H1 (cell line): ENCODE measurements around the gene YEATS4. TPM values are rescaled to one million over a fixed set of nuclear protein-coding genes. Genes with fewer than 3 reads are reported as not detected.

Experiments used
- CTCF ChIA-PET: fragments of 300-600 bp; sonication (Branson Sonifier 250); formaldehyde crosslinking; loops from one replicate; lab custom pipeline; 2021; ENCODE audit not compliant: partially characterized antibody; lab: Charles Lee
- POLR2A ChIA-PET: fragments of 300-600 bp; sonication (Branson Sonifier 250); formaldehyde crosslinking; loops from one replicate; lab custom pipeline; 2021; ENCODE audit warnings: inconsistent platforms; ENCODE audit not compliant: partially characterized antibody; lab: Charles Lee
- DNase-seq, 2 experiments: peaks; one replicate each; pipeline versions ENCODE4 v3.0.0 to v3.0.0-alpha.2; 2010 to 2022; ENCODE audit warnings: low spot score in 2 of 2, low read depth in 1 of 2, mixed read lengths in 1 of 2
- FAIRE-seq: peaks from 2 replicates; lab custom pipeline; 2011; peaks lifted over from hg19 to GRCh38; lab: Jason Lieb, UNC
- H2AFZ ChIP-seq: 2 replicates; pipeline ENCODE4 v1.8.1; 2012; ENCODE audit warnings: low read length, inconsistent platforms
- H2AK5ac ChIP-seq: 2 replicates; pipeline ENCODE4 v1.6.1; 2013; ENCODE audit warnings: low read depth, low read length
- H2BK120ac ChIP-seq: replicated peaks from 2 replicates; pipeline ENCODE3; 2013; ENCODE audit warnings: low read depth, low read length, inconsistent platforms
- H2BK12ac ChIP-seq: 2 replicates; pipeline ENCODE4 v1.6.1; 2013; ENCODE audit warnings: low read depth, low read length
- H2BK15ac ChIP-seq: 2 replicates; pipeline ENCODE4 v1.6.1; 2013; ENCODE audit warnings: low read length
- H2BK20ac ChIP-seq: 2 replicates; pipeline ENCODE4 v1.6.1; 2013; ENCODE audit warnings: low read length
- H2BK5ac ChIP-seq: 2 replicates; pipeline ENCODE4 v1.6.1; 2013; ENCODE audit warnings: low read depth, low read length
- H3K14ac ChIP-seq: 2 replicates; pipeline ENCODE4 v1.6.1; 2013; ENCODE audit warnings: inconsistent platforms; ENCODE audit not compliant: insufficient read length
- H3K18ac ChIP-seq: 2 replicates; pipeline ENCODE4 v1.6.1; 2013; ENCODE audit warnings: low read length; ENCODE audit errors: extremely low read depth
- H3K23ac ChIP-seq: 2 replicates; pipeline ENCODE4 v1.6.1; 2013; ENCODE audit warnings: inconsistent platforms; ENCODE audit not compliant: insufficient read length
- H3K23me2 ChIP-seq: 2 replicates; pipeline ENCODE4 v1.6.1; 2013; ENCODE audit warnings: low read depth, low read length
- H3K27ac ChIP-seq: 2 replicates; pipeline ENCODE4 v1.6.1; 2011; ENCODE audit warnings: low read depth, low read length, inconsistent platforms
- H3K27me3 ChIP-seq, 4 experiments: replicated peaks in 1 of 4; 1 replicate in 1 of 4; 2 replicates in 3 of 4; pipeline versions ENCODE4 v1.6.1 to v1.8.1; 2011 to 2013; ENCODE audit warnings: low read length in 3 of 4, mild to moderate bottlenecking in 3 of 4, inconsistent platforms in 2 of 4, mixed read lengths in 2 of 4, moderate library complexity in 1 of 4; ENCODE audit not compliant: control insufficient read depth in 3 of 4, insufficient read depth in 3 of 4; ENCODE audit errors: extremely low read depth in 1 of 4
- H3K36me3 ChIP-seq, 4 experiments: 2 replicates each; pipeline versions ENCODE4 v1.6.1 to v1.8.1; 2011 to 2013; ENCODE audit warnings: mild to moderate bottlenecking in 4 of 4, low read length in 3 of 4, moderate library complexity in 2 of 4, control low read depth in 1 of 4, inconsistent platforms in 1 of 4; ENCODE audit not compliant: insufficient read depth in 4 of 4, control insufficient read depth in 2 of 4
- H3K4ac ChIP-seq: replicated peaks from 2 replicates; pipeline ENCODE3; 2013; ENCODE audit warnings: low read length, low read depth, mixed read lengths, inconsistent platforms; ENCODE audit not compliant: insufficient read length
- H3K4me1 ChIP-seq, 4 experiments: replicated peaks in 1 of 4; 1 replicate in 1 of 4; 2 replicates in 3 of 4; pipeline versions ENCODE4 v1.6.1 to v1.8.1; 2011 to 2013; ENCODE audit warnings: low read length in 3 of 4, inconsistent platforms in 2 of 4, mixed read lengths in 1 of 4; ENCODE audit not compliant: insufficient read depth in 4 of 4, control insufficient read depth in 3 of 4
- H3K4me2 ChIP-seq, 2 experiments: 2 replicates each; pipeline versions ENCODE4 v1.6.1 to v1.8.1; 2011 to 2013; ENCODE audit warnings: low read depth in 2 of 2, low read length in 2 of 2, control low read depth in 1 of 2, inconsistent platforms in 1 of 2, mild to moderate bottlenecking in 1 of 2; ENCODE audit not compliant: insufficient read depth in 1 of 2
- H3K4me3 ChIP-seq, 4 experiments: fragments of 200-600, 300-600 bp in 1 of 4; sonication (generic), shearing (Covaris generic), sonication (Bioruptor Twin) in 1 of 4; 2 replicates each; pipeline versions ENCODE4 v1.5.1 to v1.8.1; 2011 to 2016; ENCODE audit warnings: low read length in 4 of 4, low read depth in 3 of 4, control low read depth in 2 of 4, inconsistent platforms in 2 of 4, mild to moderate bottlenecking in 2 of 4, mixed read lengths in 1 of 4, moderate library complexity in 1 of 4; ENCODE audit not compliant: insufficient read depth in 2 of 4; ENCODE audit errors: extremely low read depth in 1 of 4
- H3K56ac ChIP-seq: replicated peaks from 2 replicates; pipeline ENCODE3; 2013; ENCODE audit warnings: low read depth, mild to moderate bottlenecking, mixed read lengths, low read length, inconsistent platforms; ENCODE audit not compliant: insufficient read length
- H3K79me1 ChIP-seq: 2 replicates; pipeline ENCODE4 v1.6.1; 2013; ENCODE audit warnings: low read depth, low read length, control low read depth
- H3K79me2 ChIP-seq, 2 experiments: 2 replicates each; pipeline versions ENCODE4 v1.6.1 to v1.8.1; 2012 to 2013; ENCODE audit warnings: low read length in 2 of 2, mild to moderate bottlenecking in 2 of 2, inconsistent platforms in 1 of 2; ENCODE audit not compliant: insufficient read depth in 2 of 2, control insufficient read depth in 1 of 2
- H3K9ac ChIP-seq, 4 experiments: replicated peaks in 1 of 4; 1 replicate in 1 of 4; 2 replicates in 3 of 4; pipeline versions ENCODE4 v1.6.1 to v1.8.1; 2011 to 2013; ENCODE audit warnings: low read depth in 3 of 4, low read length in 3 of 4, control low read depth in 2 of 4, mild to moderate bottlenecking in 2 of 4, moderate library complexity in 2 of 4, inconsistent platforms in 1 of 4; ENCODE audit errors: extremely low read depth in 1 of 4
- H3K9me3 ChIP-seq, 2 experiments: 2 replicates each; pipeline versions ENCODE4 v1.6.1 to v1.8.1; 2012 to 2013; ENCODE audit warnings: mild to moderate bottlenecking in 2 of 2, moderate library complexity in 2 of 2, control low read depth in 1 of 2, inconsistent platforms in 1 of 2, low read depth in 1 of 2, low read length in 1 of 2, mixed read lengths in 1 of 2; ENCODE audit not compliant: insufficient read depth in 2 of 2
- H4K20me1 ChIP-seq, 2 experiments: replicated peaks in 1 of 2; 2 replicates each; pipeline versions ENCODE3 to v1.8.1; 2011 to 2013; ENCODE audit warnings: inconsistent platforms in 2 of 2, low read length in 2 of 2, mild to moderate bottlenecking in 1 of 2; ENCODE audit not compliant: insufficient read depth in 2 of 2, control insufficient read depth in 1 of 2
- H4K5ac ChIP-seq: 2 replicates; pipeline ENCODE4 v1.6.1; 2013; ENCODE audit warnings: low read length, low read depth, mixed read lengths, inconsistent platforms; ENCODE audit not compliant: insufficient read length
- H4K8ac ChIP-seq: 2 replicates; pipeline ENCODE4 v1.8.0; 2013; ENCODE audit warnings: mild to moderate bottlenecking, moderate library complexity, low read length, inconsistent platforms; ENCODE audit not compliant: insufficient read depth; ENCODE audit errors: extremely low read depth
- H4K91ac ChIP-seq: replicated peaks from 2 replicates; pipeline ENCODE3; 2013; ENCODE audit warnings: low read length, mixed read lengths, inconsistent platforms; ENCODE audit not compliant: insufficient read length
- E2F6 ChIP-seq: IDR thresholded peaks from 2 replicates; pipeline ENCODE4 v1.6.1; 2012; ENCODE audit warnings: inconsistent platforms
- GTF2F1 ChIP-seq: IDR thresholded peaks from 2 replicates; pipeline ENCODE4 v1.6.1; 2012; ENCODE audit warnings: low read depth, low read length, improper control_type of control experiment, borderline replicate concordance
- KDM1A ChIP-seq: fragments of 200-600, 300-600 bp; sonication (generic); IDR thresholded peaks from 2 replicates; pipeline ENCODE4 v1.7.1; 2016; ENCODE audit warnings: mild to moderate bottlenecking, low read length, borderline replicate concordance
- MAFK ChIP-seq: IDR thresholded peaks from 2 replicates; pipeline ENCODE4 v1.6.1; 2012; ENCODE audit warnings: low read depth, mild to moderate bottlenecking, improper control_type of control experiment, low read length
- POLR2AphosphoS5 ChIP-seq: IDR thresholded peaks from 2 replicates; pipeline ENCODE4 v1.6.1; 2011; ENCODE audit warnings: low read depth, low read length
- POU5F1 ChIP-seq: IDR thresholded peaks from 2 replicates; pipeline ENCODE4 v1.6.1; 2011; ENCODE audit warnings: low read depth, mild to moderate bottlenecking, low read length, moderate library complexity
- SRF ChIP-seq: IDR thresholded peaks from 2 replicates; pipeline ENCODE4 v1.6.1; 2011; ENCODE audit warnings: mild to moderate bottlenecking, low read depth, low read length, moderate library complexity
- SUZ12 ChIP-seq: fragments of 200-600 bp; sonication (generic); IDR thresholded peaks from 2 replicates; pipeline ENCODE4 v1.6.1; 2012; ENCODE audit warnings: mild to moderate bottlenecking, inconsistent platforms, low read length, moderate library complexity, mixed read lengths
- TAF7 ChIP-seq: optimal IDR thresholded peaks from 2 replicates; pipeline ENCODE3; 2011; ENCODE audit warnings: low read depth, mild to moderate bottlenecking, inconsistent platforms, low read length, moderate library complexity, borderline replicate concordance
- TEAD4 ChIP-seq: IDR thresholded peaks from 2 replicates; pipeline ENCODE4 v1.6.1; 2012; ENCODE audit warnings: low read depth, low read length, inconsistent platforms, mixed read lengths
- WGBS, 2 experiments: shearing (Covaris generic) in 1 of 2; methylation state at CpG; one replicate each; pipeline versions ENCODE4 v1.1.6 to v1.1.7; 2013 to 2015; ENCODE audit warnings: low lambda C conversion rate in 2 of 2, mixed read lengths in 2 of 2, inconsistent platforms in 1 of 2, low coverage in 1 of 2, missing lambda C conversion rate in 1 of 2; ENCODE audit not compliant: insufficient replicate concordance in 2 of 2, insufficient coverage in 1 of 2, insufficient read length in 1 of 2; ENCODE audit errors: extremely low coverage in 1 of 2, missing lambda C conversion rate in 1 of 2; 5-methylcytosine and 5-hydroxymethylcytosine counted together
- polyA plus RNA-seq, 7 experiments: library from polyadenylated mRNA; depleted of rRNA in 3 of 7; stranded (reverse) in 5 of 7; unstranded in 2 of 7; fragments of >200 nt in 5 of 7; fragments of 200-250 nt in 2 of 7; gene quantifications; 1 replicate in 5 of 7; 2 replicates in 1 of 7; 4 replicates in 1 of 7; pipeline versions ENCODE4 v1.2.1 to v1.2.3, GENCODE V29; 2011 to 2013; ENCODE audit warnings: missing spikeins in 2 of 7, mixed read lengths in 2 of 7
- total RNA-seq: library from RNA; stranded (reverse); fragmentation: NEBNext Ultra II Directional; extraction: Animal tissue kit (Norgen Biotek cat#: 25700); gene quantifications from 2 replicates; pipeline ENCODE4 v1.2.1, GENCODE V29; 2021

The YEATS4 gene
- total and polyA plus RNA-seq, 2 of the 8 experiments (the other 6 are each of a cell fraction or from before 2014, with no cell fraction given): 25.7 to 32.5 TPM

DNA sequence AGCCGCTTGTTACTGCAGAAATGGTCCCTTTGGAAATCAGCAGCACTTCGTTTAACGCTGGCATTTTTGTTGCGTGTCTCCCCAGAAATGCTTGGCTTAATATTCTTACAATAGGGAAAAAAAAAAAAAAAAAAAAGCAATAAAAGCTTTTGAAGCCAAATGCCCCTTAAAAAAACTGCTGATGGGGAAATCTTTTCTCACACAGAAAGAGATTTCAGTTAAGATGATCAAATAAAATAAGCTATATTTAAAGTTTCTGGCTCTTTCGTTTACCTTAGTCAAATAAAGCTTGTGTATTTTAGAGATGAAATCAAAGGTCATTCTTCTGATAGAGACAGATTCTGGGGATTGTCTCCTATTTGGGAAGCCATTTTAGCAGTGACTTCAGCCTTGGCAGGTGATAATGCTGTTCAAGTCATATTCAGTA lies 58.2 kb downstream of the YEATS4 start:
- Histone ChIP-seq H3K79me1 (no peaks in the 10 kb centered on the region), H3K4me2 (no peak overlapping the region), H4K20me1 (no peaks in the 10 kb centered on the region), H3K18ac (no peak overlapping the region), H3K4ac (no peak overlapping the region), H3K4me3 (no peak overlapping the region), H3K36me3 (no peaks in the 10 kb centered on the region; a peak in 1 of 8 replicates), H3K23me2 (no peaks in the 10 kb centered on the region), H4K8ac (no peak overlapping the region), H2AFZ (no peak overlapping the region), H3K27me3 (no peaks in the 10 kb centered on the region), H3K9ac (no peak overlapping the region), H4K5ac (no peak overlapping the region), H4K91ac (no peak overlapping the region), H3K14ac (no peak overlapping the region), H2BK15ac (no peak overlapping the region), H2BK120ac (no peak overlapping the region), H3K27ac (no peak overlapping the region), H2BK5ac (no peak overlapping the region), H2BK12ac (no peak overlapping the region), H3K79me2 (no peaks in the 10 kb centered on the region), H3K9me3 (no peaks in the 10 kb centered on the region), H3K56ac (no peak overlapping the region), H3K4me1 (peaks cover 0 to 5% (median 2%) of the 10 kb centered on the region in 4 experiments; a peak in 4 of 7 replicates), H3K23ac (no peak overlapping the region), H2BK20ac (no peak overlapping the region), H2AK5ac (no peak overlapping the region)
- CTCF ChIA-PET: interaction anchor here (0.9 to 1.5 kb wide), 6 partner anchors 10 to 155 kb away, joined by 3 to 4 read pairs (median 4); partner anchors contain the start of gene FRS2
- FAIRE-seq: no peak
- DNase-seq: no peak
- WGBS, 2 experiments: 87% methylated on average over 5 of the region's 5 CpGs; no CpG with 5 or more reads in 1 of the 2 experiments
- TF ChIP-seq TEAD4 (no peak), TAF7 (no peak), POLR2AphosphoS5 (no peak), SUZ12 (no peak), E2F6 (no peak), POU5F1 (no peak), KDM1A (no peak), SRF (no peak), MAFK (no peak), GTF2F1 (no peak)
- POLR2A ChIA-PET: no interaction called here
